ENCODE results near the gene INAFM2. TPM values are rescaled to one million over a fixed set of nuclear protein-coding genes. Genes with fewer than 3 reads are reported as not detected.

Gene INAFM2
- total RNA-seq, 2 experiments from 2014 or later = 3.3 to 4.4 TPM

- Histone ChIP-seq H3K4me1 (ENCODE audit: insufficient read depth, low read length, poor library complexity, severe bottlenecking) (no peaks in the 10 kb centered on the region), H3K36me3 (ENCODE audit: insufficient read depth, low read length) (no peaks in the 10 kb centered on the region), H2AFZ (ENCODE audit: low read length) (no peak overlapping the region), H3K27ac (ENCODE audit: low read depth, low read length, poor library complexity, severe bottlenecking) (no peak overlapping the region), H3K79me2 (ENCODE audit: insufficient read depth, low read depth, low read length) (no peaks in the 10 kb centered on the region), H3K9me3 (ENCODE audit: low read length) (peaks cover 6% of the 10 kb centered on the region), H4K20me1 (ENCODE audit: insufficient read depth, low read length) (no peaks in the 10 kb centered on the region), H3K4me3 (ENCODE audit: low read depth, low read length, poor library complexity, severe bottlenecking) (no peak overlapping the region), H3K4me2 (ENCODE audit: low read length) (no peak overlapping the region), H3K9me2 (ENCODE audit: insufficient read depth, low read length) (no peaks in the 10 kb centered on the region)
- DNase-seq (ENCODE audit: low spot score) = no peak
- no peak for TF ChIP-seq EZH2phosphoT487 (IDR thresholded peaks at IDR 0.05; ENCODE audit: borderline replicate concordance, low read depth, low read length)
- no peak for TF ChIP-seq CTCF (conservative IDR thresholded peaks at IDR 0.05; ENCODE audit: low read length)
- BruUV-seq (replicated peaks) = no TSS peak
- CTCF ChIA-PET (ENCODE audit: unreplicated experiment) = no interaction called here
- intact Hi-C loops (cut with micrococcal nuclease; ENCODE audit: unreplicated experiment) = no loop called here
- POLR2A ChIA-PET = no interaction called here
Measured at GRCh38 chr15:40295877-40296560, 27.5 kb upstream of the INAFM2 start.

- no peaks in the 10 kb centered on the region for H3K36me3 ChIP-seq (ENCODE audit: insufficient read depth, low read length)
- ChIA-PET CTCF (ENCODE audit: unreplicated experiment) (no interaction called here), POLR2A (no interaction called here)
- no peak overlapping the region for H3K4me2 ChIP-seq (ENCODE audit: low read length)
- no peak overlapping the region for H3K4me3 ChIP-seq (ENCODE audit: low read depth, low read length, poor library complexity, severe bottlenecking)
- BruUV-seq (replicated peaks) = no TSS peak
- intact Hi-C loops (cut with micrococcal nuclease; ENCODE audit: unreplicated experiment) = no loop called here
- H3K9me3 ChIP-seq (ENCODE audit: low read length) = peaks cover 6% of the 10 kb centered on the region
- DNase-seq (ENCODE audit: low spot score) = no peak
- no peaks in the 10 kb centered on the region for H3K4me1 ChIP-seq (ENCODE audit: insufficient read depth, low read length, poor library complexity, severe bottlenecking)
- no peaks in the 10 kb centered on the region for H3K9me2 ChIP-seq (ENCODE audit: insufficient read depth, low read length)
- H3K27ac ChIP-seq (ENCODE audit: low read depth, low read length, poor library complexity, severe bottlenecking) = no peak overlapping the region
- TF ChIP-seq EZH2phosphoT487 (IDR thresholded peaks at IDR 0.05; ENCODE audit: borderline replicate concordance, low read depth, low read length) = no peak
- no peak for TF ChIP-seq CTCF (conservative IDR thresholded peaks at IDR 0.05; ENCODE audit: low read length)
- no peaks in the 10 kb centered on the region for H3K79me2 ChIP-seq (ENCODE audit: insufficient read depth, low read depth, low read length)
- no peak overlapping the region for H2AFZ ChIP-seq (ENCODE audit: low read length)
- H4K20me1 ChIP-seq (ENCODE audit: insufficient read depth, low read length) = no peaks in the 10 kb centered on the region
Measured at GRCh38 chr15:40296561-40297230, 26.8 kb upstream of the INAFM2 start.

- ChIA-PET CTCF (ENCODE audit: unreplicated experiment) (no interaction called here), POLR2A (no interaction called here)
- H3K79me2 ChIP-seq (ENCODE audit: insufficient read depth, low read depth, low read length) = no peaks in the 10 kb centered on the region
- peaks cover 6% of the 10 kb centered on the region for H3K9me3 ChIP-seq (ENCODE audit: low read length)
- no peak overlapping the region for H3K27ac ChIP-seq (ENCODE audit: low read depth, low read length, poor library complexity, severe bottlenecking)
- H3K4me3 ChIP-seq (ENCODE audit: low read depth, low read length, poor library complexity, severe bottlenecking) = no peak overlapping the region
- no peaks in the 10 kb centered on the region for H4K20me1 ChIP-seq (ENCODE audit: insufficient read depth, low read length)
- no TSS peak for BruUV-seq (replicated peaks)
- H3K9me2 ChIP-seq (ENCODE audit: insufficient read depth, low read length) = no peaks in the 10 kb centered on the region
- no peaks in the 10 kb centered on the region for H3K4me1 ChIP-seq (ENCODE audit: insufficient read depth, low read length, poor library complexity, severe bottlenecking)
- no peak overlapping the region for H2AFZ ChIP-seq (ENCODE audit: low read length)
- TF ChIP-seq CTCF (conservative IDR thresholded peaks at IDR 0.05; ENCODE audit: low read length) = no peak
- TF ChIP-seq EZH2phosphoT487 (IDR thresholded peaks at IDR 0.05; ENCODE audit: borderline replicate concordance, low read depth, low read length) = no peak
- no peaks in the 10 kb centered on the region for H3K36me3 ChIP-seq (ENCODE audit: insufficient read depth, low read length)
- no peak for DNase-seq (ENCODE audit: low spot score)
- intact Hi-C loops (cut with micrococcal nuclease; ENCODE audit: unreplicated experiment) = no loop called here
- H3K4me2 ChIP-seq (ENCODE audit: low read length) = no peak overlapping the region
Measured at GRCh38 chr15:40297356-40297755, 26.1 kb upstream of the INAFM2 start.

Measured in OCI-LY7 (cell line).